IPS DF 6.9 (cell line): ENCODE results near the gene DAAM2.

Experiments used
- DNase-seq: peaks from one replicate; pipeline ENCODE4 v3.0.0-alpha.2; 2013; ENCODE audit warnings: low read depth, low spot score
- H3K27ac ChIP-seq: one replicate; pipeline ENCODE4 v1.5.1; 2013; ENCODE audit warnings: low read length, control low read depth
- H3K27me3 ChIP-seq: 2 replicates; pipeline ENCODE4 v1.6.1; 2013; ENCODE audit warnings: mild to moderate bottlenecking, low read length; ENCODE audit not compliant: control insufficient read depth, insufficient read depth
- H3K36me3 ChIP-seq: 2 replicates; pipeline ENCODE4 v1.6.1; 2013; ENCODE audit warnings: low read length; ENCODE audit not compliant: control insufficient read depth, insufficient read depth
- H3K4me1 ChIP-seq: 2 replicates; pipeline ENCODE4 v1.6.1; 2013; ENCODE audit warnings: low read length; ENCODE audit not compliant: control insufficient read depth, insufficient read depth
- H3K4me3 ChIP-seq: 2 replicates; pipeline ENCODE4 v1.5.1; 2013; ENCODE audit warnings: mild to moderate bottlenecking, low read length
- H3K9me3 ChIP-seq: 2 replicates; pipeline ENCODE4 v1.6.1; 2013; ENCODE audit warnings: low read length, inconsistent platforms; ENCODE audit not compliant: control insufficient read depth, insufficient read depth
- WGBS: extraction: QIAGEN DNeasy Blood & Tissue Kit; methylation state at CpG from one replicate; pipeline ENCODE4 v1.1.7; 2013; ENCODE audit warnings: mixed read lengths, missing lambda C conversion rate; ENCODE audit not compliant: insufficient read length, insufficient coverage; 5-methylcytosine and 5-hydroxymethylcytosine counted together

DAAM2 gene

GRCh38 chr6:39791850-39792539, at the start of gene DAAM2:
DAAM2 (plus strand) TSS chr6:39792376; CDS start chr6:39856303, 63,927 bp downstream.
- no CpG with 5 or more reads among the region's 55 CpGs for WGBS
- Histone ChIP-seq H3K4me3 (peak within 1 kb of the TSS; percentile 45), H3K9me3 (no peaks in the 10 kb centered on the region), H3K4me1 (peaks cover 4% of the 10 kb centered on the region), H3K36me3 (no peaks in the 10 kb centered on the region), H3K27ac (no peak within 1 kb of the TSS), H3K27me3 (peaks cover 11% of the 10 kb centered on the region)
- no peak for DNase-seq

DNA sequence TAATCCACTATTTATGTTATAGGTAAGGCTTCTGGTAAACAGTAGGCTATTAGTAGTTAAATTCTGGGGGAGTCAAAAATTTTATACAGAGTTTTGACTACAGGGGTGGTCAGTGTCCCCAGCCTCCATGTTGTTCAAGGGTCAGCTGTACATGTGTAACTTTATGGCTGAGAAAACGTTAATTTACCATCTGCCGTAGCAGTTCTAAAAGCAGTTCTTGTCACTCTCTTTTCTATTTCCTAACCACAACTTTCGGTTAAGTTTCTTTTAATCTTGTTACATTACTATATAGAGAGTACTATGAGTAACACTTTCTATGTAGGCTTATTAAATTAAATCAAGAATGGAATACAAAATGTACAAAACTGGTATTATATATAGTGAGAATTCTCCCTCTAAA, 45.4 kb upstream of the DAAM2 start:
- H3K4me3 ChIP-seq = no peak overlapping the region
- H3K4me1 ChIP-seq = no peaks in the 10 kb centered on the region
- WGBS = no CpG with 5 or more reads among the region's 3 CpGs
- DNase-seq = no peak
- H3K27me3 ChIP-seq = no peaks in the 10 kb centered on the region
- H3K36me3 ChIP-seq = no peaks in the 10 kb centered on the region
- H3K27ac ChIP-seq = no peak overlapping the region
- no peaks in the 10 kb centered on the region for H3K9me3 ChIP-seq

- DNase-seq = no peak
- WGBS = no CpG with 5 or more reads among the region's 12 CpGs
- H3K4me1 ChIP-seq = no peaks in the 10 kb centered on the region
- H3K36me3 ChIP-seq = no peaks in the 10 kb centered on the region
- H3K4me3 ChIP-seq = no peak overlapping the region
- no peaks in the 10 kb centered on the region for H3K27me3 ChIP-seq
- no peaks in the 10 kb centered on the region for H3K9me3 ChIP-seq
- no peak overlapping the region for H3K27ac ChIP-seq
These were observed 39.1 kb upstream of the DAAM2 start for GRCh38 chr6:39752835-39753724.

- no CpG with 5 or more reads among the region's 3 CpGs for WGBS
These were observed 38.5 kb upstream of the DAAM2 start for GRCh38 chr6:39753725-39754045.

GRCh38 chr6:39754514-39755115, 37.6 kb upstream of the DAAM2 start:
- H3K27me3 ChIP-seq = no peaks in the 10 kb centered on the region
- WGBS = no CpG with 5 or more reads among the region's 5 CpGs

More at GRCh38 chr6:39753725-39754045, 38.5 kb upstream of the DAAM2 start:
- Histone ChIP-seq H3K36me3 (no peaks in the 10 kb centered on the region), H3K4me3 (no peak overlapping the region), H3K9me3 (no peaks in the 10 kb centered on the region), H3K27me3 (no peaks in the 10 kb centered on the region), H3K27ac (no peak overlapping the region), H3K4me1 (no peaks in the 10 kb centered on the region)
- DNase-seq = no peak

DNA sequence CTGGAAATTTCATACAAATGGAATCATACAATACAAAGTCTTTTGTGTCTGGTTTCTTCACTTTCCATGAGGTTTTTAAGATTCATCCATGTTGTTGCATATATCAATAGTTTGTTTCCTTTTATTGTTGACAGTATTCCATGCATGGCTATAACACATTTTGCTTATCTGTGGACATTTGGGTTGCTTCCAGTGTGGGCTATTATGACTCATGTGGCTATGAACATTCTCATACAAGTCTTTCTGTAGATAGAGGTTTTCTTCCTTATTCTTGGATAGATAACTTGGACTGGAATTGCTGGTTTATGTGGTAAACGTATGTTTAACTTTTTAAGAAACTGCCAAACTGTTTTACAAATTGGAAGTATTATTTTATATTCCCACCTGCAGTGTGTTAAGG, 36.9 kb upstream of the DAAM2 start:
- WGBS = no CpG with 5 or more reads among the region's 1 CpG
- Histone ChIP-seq H3K9me3 (no peaks in the 10 kb centered on the region), H3K36me3 (no peaks in the 10 kb centered on the region), H3K4me1 (no peaks in the 10 kb centered on the region), H3K27ac (no peak overlapping the region), H3K27me3 (no peaks in the 10 kb centered on the region), H3K4me3 (no peak overlapping the region)
- DNase-seq = no peak

More at GRCh38 chr6:39754514-39755115, 37.6 kb upstream of the DAAM2 start:
- no peak overlapping the region for H3K4me3 ChIP-seq
- H3K9me3 ChIP-seq = no peaks in the 10 kb centered on the region
- DNase-seq = no peak
- H3K27ac ChIP-seq = no peak overlapping the region
- H3K36me3 ChIP-seq = no peaks in the 10 kb centered on the region
- no peaks in the 10 kb centered on the region for H3K4me1 ChIP-seq

GRCh38 chr6:39756582-39756981, 35.6 kb upstream of the DAAM2 start:
- H3K4me1 ChIP-seq = no peaks in the 10 kb centered on the region
- DNase-seq = no peak
- no peak overlapping the region for H3K4me3 ChIP-seq
- no CpG with 5 or more reads among the region's 2 CpGs for WGBS
- H3K9me3 ChIP-seq = no peaks in the 10 kb centered on the region
- H3K27ac ChIP-seq = no peak overlapping the region
- no peaks in the 10 kb centered on the region for H3K27me3 ChIP-seq
- no peaks in the 10 kb centered on the region for H3K36me3 ChIP-seq

- Histone ChIP-seq H3K4me1 (no peaks in the 10 kb centered on the region), H3K36me3 (no peaks in the 10 kb centered on the region), H3K4me3 (no peak overlapping the region), H3K27ac (no peak overlapping the region), H3K9me3 (no peaks in the 10 kb centered on the region), H3K27me3 (no peaks in the 10 kb centered on the region)
- no CpG with 5 or more reads among the region's 2 CpGs for WGBS
- no peak for DNase-seq
These were observed 33.1 kb upstream of the DAAM2 start for GRCh38 chr6:39758905-39759605.

GRCh38 chr6:39760226-39760952, 31.8 kb upstream of the DAAM2 start:
- WGBS = no CpG with 5 or more reads among the region's 3 CpGs
- H3K36me3 ChIP-seq = no peaks in the 10 kb centered on the region

More at GRCh38 chr6:39760226-39760952, 31.8 kb upstream of the DAAM2 start:
- Histone ChIP-seq H3K27ac (no peak overlapping the region), H3K4me1 (no peaks in the 10 kb centered on the region), H3K4me3 (no peak overlapping the region), H3K27me3 (no peaks in the 10 kb centered on the region), H3K9me3 (no peaks in the 10 kb centered on the region)
- no peak for DNase-seq
